ENCODE data around the gene RSPH4A. TPM values are rescaled to one million over a fixed set of nuclear protein-coding genes. Genes with fewer than 3 reads are reported as not detected.

RSPH4A gene
- total and polyA plus RNA-seq, 2 of the 4 experiments (the other 2 are of a cell fraction): under 0.01 to 0.19 TPM

- no peak overlapping the region for H3K4me2 ChIP-seq (ENCODE audit: low read depth, low read length)
- peaks cover 3% of the 10 kb centered on the region; the same call in 1 of the 2 replicates for H4K20me1 ChIP-seq (ENCODE audit: insufficient read depth, low read length)
- in situ Hi-C loops (cut with MboI; ENCODE audit: low sequenced_read_pairs) (no loop called here), dilution Hi-C loops (cut with HindIII; ENCODE audit: low sequenced_read_pairs, unreplicated experiment) (no loop called here), intact Hi-C loops (cut with micrococcal nuclease) (no loop called here)
- no peak overlapping the region for H2AK5ac ChIP-seq (ENCODE audit: low read depth, low read length)
- peaks cover 12 to 51% of the 10 kb centered on the region in 2 experiments; a peak in 3 of 4 replicates for H3K79me1 ChIP-seq (ENCODE audit: low read depth in 1 of 2, low read length in 2 of 2)
- no peak overlapping the region for H2BK5ac ChIP-seq (ENCODE audit: low read depth, low read length, poor library complexity, severe bottlenecking)
- H2BK20ac ChIP-seq (ENCODE audit: low read depth, low read length): no peak overlapping the region
- no peaks in the 10 kb centered on the region for H3K4me1 ChIP-seq (ENCODE audit: control insufficient read depth, insufficient read depth, low read length)
- no peak overlapping the region for H3K14ac ChIP-seq (replicated peaks; ENCODE audit: low read depth, low read length)
- ChIA-PET CTCF (no interaction called here), POLR2A (ENCODE audit: unreplicated experiment) (no interaction called here)
- no peak overlapping the region for H3K23ac ChIP-seq (ENCODE audit: low read depth, low read length)
- no CpG with 5 or more reads among the region's 2 CpGs for WGBS, 2 experiments (ENCODE audit: extremely low coverage in 2 of 2, insufficient read length in 1 of 2)
- H3K4me3 ChIP-seq (ENCODE audit: insufficient read depth, low read depth, low read length): no peak overlapping the region
- H2AK9ac ChIP-seq (replicated peaks; ENCODE audit: low read depth, low read length, poor library complexity): no peak overlapping the region
- H2AFZ ChIP-seq (replicated peaks; ENCODE audit: low read length, poor library complexity): no peak overlapping the region
- H4K5ac ChIP-seq (ENCODE audit: low read depth, low read length): no peak overlapping the region
- no peak overlapping the region for H2BK120ac ChIP-seq (ENCODE audit: low read depth, low read length)
- DNase-seq (no peak), ATAC-seq (ENCODE audit: low read depth) (no peak)
- no peaks in the 10 kb centered on the region for H3K36me3 ChIP-seq (ENCODE audit: control insufficient read depth, insufficient read depth, low read length)
- H3K9me3 ChIP-seq (ENCODE audit: control insufficient read depth, insufficient read depth, low read length): no peaks in the 10 kb centered on the region
- H3K56ac ChIP-seq (ENCODE audit: extremely low read depth, insufficient read depth, low read length): no peak overlapping the region
- no peak overlapping the region for H3K18ac ChIP-seq (ENCODE audit: low read depth, low read length)
- no TSS peak for BruUV-seq (replicated peaks)
- H4K8ac ChIP-seq (ENCODE audit: low read depth in 2 of 2, low read length in 2 of 2): no peak overlapping the region
- no peak overlapping the region for H3K27ac ChIP-seq (ENCODE audit: insufficient read depth, low read length)
- H3K9me1 ChIP-seq (ENCODE audit: insufficient read depth, low read length): no peaks in the 10 kb centered on the region
- H2BK15ac ChIP-seq (ENCODE audit: low read depth, low read length): no peak overlapping the region
- H4K91ac ChIP-seq (ENCODE audit: insufficient read depth, low read depth, low read length): no peak overlapping the region
- H3K9ac ChIP-seq (ENCODE audit: low read depth, low read length): no peak overlapping the region
- TF ChIP-seq RAD21 (IDR thresholded peaks at IDR 0.05; ENCODE audit: low read length) (no peak), USF2 (IDR thresholded peaks at IDR 0.05; ENCODE audit: low read depth, low read length) (no peak), NFE2L2 (IDR thresholded peaks at IDR 0.05; ENCODE audit: low read depth, low read length) (no peak), FOS (IDR thresholded peaks at IDR 0.05; ENCODE audit: low read depth, low read length) (no peak), ELK1 (IDR thresholded peaks at IDR 0.05; ENCODE audit: borderline replicate concordance, low read depth, low read length) (no peak)
- no peaks in the 10 kb centered on the region for H3K27me3 ChIP-seq (ENCODE audit: control insufficient read depth, insufficient read depth, low read length)
- no peak overlapping the region for H3K4ac ChIP-seq (ENCODE audit: low read depth, low read length)
Measured at GRCh38 chr6:116575227-116575626, 41.1 kb upstream of the RSPH4A start.

Measured in IMR-90 (cell line).